ENCODE results near the gene NUTM2D. TPM values are rescaled to one million over a fixed set of nuclear protein-coding genes. Genes with fewer than 3 reads are reported as not detected.
"Not testable (repeated sequence)": the region's sequence is repeated elsewhere in the genome, so short reads cannot be mapped to it uniquely, and the experiment has no call there.

NUTM2D gene
- polyA plus RNA-seq (ENCODE audit: insufficient read length), result 7.2 TPM

- not testable (repeated sequence) for DNase-seq (ENCODE audit: low read depth)
These were observed at the start of gene NUTM2D for GRCh38 chr10:87357444-87357843. TSS of gene NUTM2D (plus strand) at chr10:87357744. CDS start at chr10:87358266, 522 bp downstream.

DNA sequence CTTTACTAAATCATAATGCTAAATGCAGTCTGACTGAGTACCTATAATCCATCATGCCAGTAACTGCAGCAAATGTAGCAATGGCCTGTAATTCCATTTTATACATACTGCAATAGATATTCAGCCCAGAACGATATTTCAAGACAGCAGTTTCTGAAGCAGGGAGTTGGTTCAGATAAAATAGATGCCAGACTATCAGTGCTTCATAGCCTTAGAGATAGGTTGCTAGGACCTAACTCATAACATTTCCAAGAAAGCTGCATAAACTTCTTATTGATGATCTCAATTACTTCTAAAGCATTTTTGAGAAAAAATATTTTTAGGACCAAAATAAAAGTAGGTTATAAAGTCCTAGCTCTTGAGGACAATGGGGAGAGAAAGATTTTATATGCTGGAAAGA lies 48.8 kb upstream of the NUTM2D start:
- not testable (repeated sequence) for DNase-seq (ENCODE audit: low read depth)

DNA sequence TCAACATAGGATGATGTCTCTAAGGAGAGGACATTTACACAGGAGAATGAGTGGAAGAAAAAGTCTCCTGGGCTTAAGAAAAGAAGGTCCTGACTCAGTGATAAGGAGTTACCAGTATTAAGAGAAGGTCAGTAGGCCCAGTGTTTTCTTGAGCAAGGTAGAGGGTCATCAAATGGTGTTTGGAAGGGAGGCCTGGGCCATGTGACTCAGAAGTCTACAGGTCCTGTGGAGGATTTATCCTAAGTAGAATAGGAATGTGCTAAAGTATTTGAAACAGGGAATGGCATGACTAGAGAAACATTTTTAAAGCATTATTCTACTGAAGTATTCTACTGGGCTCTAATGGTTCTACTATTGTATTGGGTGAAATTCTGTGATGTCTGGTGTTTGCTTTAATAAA lies 47.9 kb upstream of the NUTM2D start:
- DNase-seq (ENCODE audit: low read depth), result not testable (repeated sequence)

DNA sequence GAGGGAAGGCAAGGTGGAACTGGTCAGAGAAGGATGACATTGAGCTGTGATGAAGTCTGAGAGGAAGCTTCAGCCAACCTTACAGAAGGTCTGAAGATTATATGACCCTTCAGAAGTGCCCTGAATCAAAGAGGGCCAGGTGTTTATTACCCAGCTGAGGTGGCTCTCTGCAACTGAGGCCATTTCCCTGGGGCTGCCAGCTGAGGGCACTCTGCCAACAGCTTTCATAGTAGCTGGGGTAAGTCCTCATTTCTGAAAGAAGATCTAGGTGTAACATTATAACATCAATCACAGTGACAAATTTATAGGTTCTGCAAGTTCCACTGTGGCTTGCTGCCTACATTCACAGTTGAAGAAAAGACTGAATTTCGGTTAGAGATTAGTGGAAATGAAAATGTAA lies 46.0 kb upstream of the NUTM2D start:
- not testable (repeated sequence) for DNase-seq (ENCODE audit: low read depth)

- DNase-seq (ENCODE audit: low read depth), result not testable (repeated sequence)
These were observed 43.7 kb upstream of the NUTM2D start for GRCh38 chr10:87313649-87314359.

GRCh38 chr10:87314360-87314973 lies 43.1 kb upstream of the NUTM2D start:
- not testable (repeated sequence) for DNase-seq (ENCODE audit: low read depth)

- not testable (repeated sequence) for DNase-seq (ENCODE audit: low read depth)
These were observed 36.0 kb upstream of the NUTM2D start for GRCh38 chr10:87321505-87321904.

- not testable (repeated sequence) for DNase-seq (ENCODE audit: low read depth)
These were observed 33.0 kb upstream of the NUTM2D start for GRCh38 chr10:87324559-87324958.

DNA sequence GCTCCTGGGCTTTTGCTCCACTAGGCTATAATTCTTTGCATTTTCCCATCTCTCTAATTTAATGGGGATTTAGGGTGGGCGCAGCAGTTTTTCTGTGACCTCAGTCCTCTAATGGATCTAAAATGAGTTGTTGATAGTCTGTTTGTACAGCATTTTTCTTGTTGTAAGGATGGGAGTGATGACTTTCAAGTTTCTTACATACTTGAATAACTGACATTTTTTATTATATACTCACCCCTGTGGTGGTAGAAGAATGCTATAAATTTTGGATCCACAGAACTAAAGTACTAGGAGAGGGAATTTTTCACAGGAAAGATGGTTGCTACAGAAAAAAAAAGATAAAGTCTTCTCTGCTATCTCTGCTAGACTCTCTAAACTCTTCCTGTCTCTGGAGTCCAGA lies 29.6 kb upstream of the NUTM2D start:
- not testable (repeated sequence) for DNase-seq (ENCODE audit: low read depth)

GRCh38 chr10:87329131-87329530 lies 28.4 kb upstream of the NUTM2D start:
- DNase-seq (ENCODE audit: low read depth), result not testable (repeated sequence)

- not testable (repeated sequence) for DNase-seq (ENCODE audit: low read depth)
These were observed 24.9 kb upstream of the NUTM2D start for GRCh38 chr10:87332687-87333086.

DNA sequence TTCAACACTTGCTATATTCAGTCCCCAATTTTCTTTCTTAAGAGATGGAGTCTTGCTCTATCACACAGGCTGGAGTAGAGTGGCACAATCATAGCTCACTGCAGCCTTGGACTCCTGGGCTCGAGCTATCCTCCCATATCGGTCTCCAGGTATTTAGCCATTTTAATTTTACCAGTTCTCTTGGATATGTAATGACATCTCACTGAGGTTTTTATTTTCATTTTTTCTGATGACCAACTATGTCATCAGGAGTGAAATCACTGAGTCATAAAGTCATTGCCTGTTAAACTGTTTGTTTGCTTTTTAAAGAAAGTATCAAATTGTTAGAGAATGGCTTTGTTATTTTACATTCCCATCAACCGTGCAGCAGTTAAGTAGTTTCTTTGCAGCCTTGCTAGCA lies 17.1 kb upstream of the NUTM2D start:
- not testable (repeated sequence) for DNase-seq (ENCODE audit: low read depth)

DNA sequence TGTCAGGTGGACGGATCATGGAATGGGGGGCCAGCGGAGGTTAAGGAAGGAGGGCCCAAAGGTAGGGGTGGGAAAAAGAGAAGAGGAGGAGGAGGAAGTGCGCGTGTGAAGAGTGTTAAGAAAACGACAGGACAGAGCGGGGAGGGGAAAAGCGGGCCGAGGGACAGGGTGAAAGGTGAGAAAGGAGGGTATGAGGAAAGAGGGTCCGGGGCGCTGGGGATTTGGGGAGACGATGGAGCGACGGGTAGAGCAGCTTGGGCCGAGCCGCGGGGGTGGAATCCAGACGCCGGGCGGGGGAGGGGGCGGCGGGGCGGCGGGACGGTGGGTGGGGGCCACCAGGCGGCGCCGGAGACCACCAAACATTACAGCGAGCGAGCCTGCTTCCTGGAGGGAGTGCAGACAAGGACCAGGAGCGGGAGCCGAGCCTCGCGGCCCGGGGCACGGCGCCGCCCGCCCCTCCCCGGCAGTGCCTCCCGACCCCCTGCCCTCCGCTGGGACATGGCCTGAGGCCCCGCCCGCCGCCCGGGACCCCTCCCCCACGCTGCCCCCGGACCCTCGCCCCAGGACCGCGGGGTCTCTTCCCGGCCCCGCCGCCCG lies 15.9 kb upstream of the NUTM2D start:
- DNase-seq (ENCODE audit: low read depth), result not testable (repeated sequence)

DNA sequence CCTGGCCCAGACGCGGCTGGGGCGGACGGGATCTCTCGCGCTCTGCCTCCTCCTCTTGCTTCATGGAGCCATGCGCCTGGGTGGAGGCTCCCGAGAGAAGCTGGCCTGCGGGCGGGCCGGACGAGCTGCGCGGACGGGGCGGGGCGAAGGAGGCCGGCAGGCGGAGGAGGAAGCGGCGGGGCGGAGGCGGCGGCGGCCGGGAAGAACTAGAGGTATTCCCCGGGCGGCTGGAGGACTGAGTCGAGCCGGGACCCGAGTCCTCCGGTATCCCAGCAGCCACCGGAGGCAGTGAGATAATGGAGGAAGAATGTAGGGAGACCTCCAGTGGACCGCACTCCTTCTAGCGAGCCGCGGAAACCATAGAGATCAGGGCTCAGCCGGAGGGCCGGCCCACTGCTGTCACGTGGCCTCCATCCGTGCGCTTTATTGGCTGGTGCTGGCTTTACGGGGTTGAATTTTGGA lies 15.3 kb upstream of the NUTM2D start:
- DNase-seq (ENCODE audit: low read depth), result peak; percentile 32

- DNase-seq (ENCODE audit: low read depth), result peak; percentile 17
These were observed 14.8 kb upstream of the NUTM2D start for GRCh38 chr10:87342711-87343258.

DNA sequence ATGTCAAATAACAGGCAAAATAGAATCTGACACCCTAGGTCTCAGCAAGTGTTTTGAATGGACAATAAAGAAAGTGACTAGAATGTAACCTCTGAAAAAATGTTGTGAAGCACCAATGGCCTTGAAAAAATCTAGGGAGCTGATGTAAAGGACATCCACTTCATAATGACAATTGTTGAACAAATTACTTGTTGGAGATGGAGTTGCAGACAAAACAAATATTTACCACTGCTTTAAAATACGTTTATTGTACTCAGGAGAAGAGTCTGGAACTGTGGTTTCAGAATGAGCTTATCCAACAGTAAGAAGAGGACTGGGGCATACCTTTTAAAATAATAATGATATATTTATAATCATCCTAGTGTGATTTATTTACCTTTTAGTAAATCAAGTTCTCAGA lies 11.8 kb upstream of the NUTM2D start:
- not testable (repeated sequence) for DNase-seq (ENCODE audit: low read depth)

DNA sequence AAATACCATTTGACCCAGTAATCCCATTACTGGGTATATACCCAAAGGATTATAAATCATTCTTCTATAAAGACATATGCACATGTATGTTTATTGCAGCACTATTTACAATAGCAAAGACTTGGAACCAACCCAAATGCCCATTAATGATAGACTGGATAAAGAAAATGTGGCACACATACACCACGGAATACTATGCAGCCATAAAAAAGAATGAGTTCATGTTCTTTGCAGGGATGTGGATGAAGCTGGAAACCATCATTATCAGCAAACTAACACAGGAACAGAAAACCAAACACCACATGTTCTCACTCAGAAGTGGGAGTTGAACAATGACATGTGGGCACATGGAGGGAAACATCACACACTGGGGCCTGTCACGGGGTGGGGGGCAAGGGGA lies 7.4 kb upstream of the NUTM2D start:
- DNase-seq (ENCODE audit: low read depth), result not testable (repeated sequence)

- DNase-seq (ENCODE audit: low read depth), result not testable (repeated sequence)
These were observed 4.7 kb upstream of the NUTM2D start for GRCh38 chr10:87352825-87353224.

- not testable (repeated sequence) for DNase-seq (ENCODE audit: low read depth)
These were observed 2.4 kb upstream of the NUTM2D start for GRCh38 chr10:87355110-87355509.

DNA sequence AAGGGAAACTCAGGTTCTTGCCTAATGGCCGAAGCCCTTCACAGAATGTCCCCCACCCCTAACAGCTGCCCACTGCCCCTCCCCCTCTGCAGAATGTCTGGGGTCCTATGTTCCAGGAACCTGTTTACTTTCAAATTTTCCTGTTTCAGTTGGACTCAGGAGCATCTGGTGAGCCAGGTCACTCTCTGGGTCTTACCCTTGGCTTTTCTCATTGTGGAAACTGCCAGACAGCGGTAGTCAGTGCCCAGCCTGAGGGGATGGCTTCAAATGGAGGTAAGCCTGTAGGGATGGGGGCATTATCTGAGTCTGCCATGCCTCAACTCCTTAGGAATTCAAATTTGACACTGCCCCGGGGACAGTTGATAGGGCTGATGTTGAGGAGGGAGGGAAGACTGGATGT lies 615 bp downstream of the NUTM2D start:
- not testable (repeated sequence) for DNase-seq (ENCODE audit: low read depth)

- DNase-seq (ENCODE audit: low read depth), result not testable (repeated sequence)
These were observed 12.1 kb downstream of the NUTM2D start for GRCh38 chr10:87369514-87370112.

DNA sequence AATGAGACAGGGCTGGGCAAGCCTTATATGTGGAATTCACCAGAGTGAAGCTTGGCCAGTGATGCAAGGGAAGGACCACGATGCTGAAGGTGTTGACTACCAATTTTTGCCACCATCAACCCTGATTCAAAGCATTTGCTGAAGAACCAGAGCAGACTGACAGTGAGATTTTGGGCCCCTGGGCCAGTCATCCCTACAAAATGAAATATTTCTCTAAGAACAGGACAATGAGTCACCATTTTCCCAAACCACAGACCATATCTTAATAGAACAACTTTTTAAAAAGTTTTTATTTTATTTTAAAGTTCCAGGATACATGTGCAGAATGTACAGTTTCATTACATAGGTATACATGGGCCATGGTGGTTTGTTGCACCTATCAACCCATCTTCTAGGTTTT lies 16.5 kb downstream of the NUTM2D start:
- not testable (repeated sequence) for DNase-seq (ENCODE audit: low read depth)
